K562 (cell line): ENCODE results near the gene GNGT1. TPM values are rescaled to one million over a fixed set of nuclear protein-coding genes. Genes with fewer than 3 reads are reported as not detected.

Experiments used
- PATZ1 ChIP-seq: fragments of 250-450 bp; sonication (Bioruptor Pico); IDR thresholded peaks from 2 replicates; pipeline ENCODE4 v1.5.0; 2020; ENCODE audit warnings: mild to moderate bottlenecking, borderline replicate concordance
- PTTG1 ChIP-seq: fragments of 450-650 bp; IDR thresholded peaks from 2 replicates; pipeline ENCODE4 v1.6.1; 2016; ENCODE audit warnings: low read depth, mild to moderate bottlenecking, missing genetic modification characterization, missing compliant biosample characterization
- polyA plus RNA-seq, 8 experiments: library from polyadenylated mRNA; depleted of rRNA in 4 of 8; stranded (reverse) in 5 of 8; unstranded in 3 of 8; fragments of >200 nt; fragmentation: Nextera tagmentation in 2 of 8; fragmentation: Illumina TruSeq in 1 of 8; extraction: Ambion mirVana in 2 of 8; extraction: Trizol in 1 of 8; gene quantifications; 2 replicates each; pipeline versions ENCODE4 v1.2.1 to v1.2.3, GENCODE V29; 2011 to 2014; ENCODE audit warnings: inconsistent platforms in 1 of 8, missing spikeins in 1 of 8
- total RNA-seq, 7 experiments: library from RNA; depleted of rRNA in 6 of 7; stranded (reverse); fragments of >200 nt in 6 of 7; fragmentation: Illumina TruSeq in 2 of 7; extraction: Trizol in 2 of 7; gene quantifications; 2 replicates each; pipeline versions ENCODE4 v1.2.1 to v1.2.3, GENCODE V29; 2011 to 2021; ENCODE audit warnings: low replicate concordance in 1 of 7
- TF ChIP-seq, protein P1 (sequence below): sonication (generic); formaldehyde crosslinking; IDR thresholded peaks from 2 replicates; pipeline ENCODE4 v1.8.1; 2023; ENCODE audit warnings: mild to moderate bottlenecking, missing genetic modification reagents
- TF ChIP-seq, protein P2 (sequence below): fragments of 450-650 bp; IDR thresholded peaks from 2 replicates; pipeline ENCODE4 v1.6.1; 2017; ENCODE audit warnings: antibody characterized with exemption, mild to moderate bottlenecking

GNGT1 gene
- total and polyA plus RNA-seq, 9 of the 15 experiments (the other 6 are each of a cell fraction or from before 2014, with no cell fraction given) = 0.04 to 0.83 (median 0.51) TPM; not detected in 2

DNA sequence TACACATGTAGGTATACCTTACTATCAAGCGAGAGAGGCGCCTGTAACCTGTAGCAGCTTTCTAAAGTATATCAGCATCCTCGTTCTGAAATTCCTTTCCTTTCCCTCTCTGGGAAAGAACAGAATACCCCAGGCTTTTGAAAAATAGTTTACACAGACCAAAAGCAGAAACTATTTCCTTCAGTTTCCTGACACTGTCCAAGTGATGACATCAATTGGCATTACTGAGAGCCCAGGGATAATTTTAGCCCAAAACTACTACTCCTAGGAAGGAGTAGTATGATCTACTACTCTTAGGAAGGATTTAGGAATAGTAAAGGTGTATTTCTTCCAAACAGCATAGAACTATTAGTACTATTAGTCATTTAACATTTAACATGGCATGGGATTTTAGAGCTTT, 21.2 kb downstream of the GNGT1 start (continued):
- TF ChIP-seq, protein P1, sequence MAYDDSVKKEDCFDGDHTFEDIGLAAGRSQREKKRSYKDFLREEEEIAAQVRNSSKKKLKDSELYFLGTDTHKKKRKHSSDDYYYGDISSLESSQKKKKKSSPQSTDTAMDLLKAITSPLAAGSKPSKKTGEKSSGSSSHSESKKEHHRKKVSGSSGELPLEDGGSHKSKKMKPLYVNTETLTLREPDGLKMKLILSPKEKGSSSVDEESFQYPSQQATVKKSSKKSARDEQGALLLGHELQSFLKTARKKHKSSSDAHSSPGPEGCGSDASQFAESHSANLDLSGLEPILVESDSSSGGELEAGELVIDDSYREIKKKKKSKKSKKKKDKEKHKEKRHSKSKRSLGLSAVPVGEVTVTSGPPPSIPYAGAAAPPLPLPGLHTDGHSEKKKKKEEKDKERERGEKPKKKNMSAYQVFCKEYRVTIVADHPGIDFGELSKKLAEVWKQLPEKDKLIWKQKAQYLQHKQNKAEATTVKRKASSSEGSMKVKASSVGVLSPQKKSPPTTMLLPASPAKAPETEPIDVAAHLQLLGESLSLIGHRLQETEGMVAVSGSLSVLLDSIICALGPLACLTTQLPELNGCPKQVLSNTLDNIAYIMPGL (CRISPR knock-in tag) = no peak
- TF ChIP-seq PATZ1 (CRISPR knock-in tag) (no peak), PTTG1 (no peak)
- TF ChIP-seq, protein P2, sequence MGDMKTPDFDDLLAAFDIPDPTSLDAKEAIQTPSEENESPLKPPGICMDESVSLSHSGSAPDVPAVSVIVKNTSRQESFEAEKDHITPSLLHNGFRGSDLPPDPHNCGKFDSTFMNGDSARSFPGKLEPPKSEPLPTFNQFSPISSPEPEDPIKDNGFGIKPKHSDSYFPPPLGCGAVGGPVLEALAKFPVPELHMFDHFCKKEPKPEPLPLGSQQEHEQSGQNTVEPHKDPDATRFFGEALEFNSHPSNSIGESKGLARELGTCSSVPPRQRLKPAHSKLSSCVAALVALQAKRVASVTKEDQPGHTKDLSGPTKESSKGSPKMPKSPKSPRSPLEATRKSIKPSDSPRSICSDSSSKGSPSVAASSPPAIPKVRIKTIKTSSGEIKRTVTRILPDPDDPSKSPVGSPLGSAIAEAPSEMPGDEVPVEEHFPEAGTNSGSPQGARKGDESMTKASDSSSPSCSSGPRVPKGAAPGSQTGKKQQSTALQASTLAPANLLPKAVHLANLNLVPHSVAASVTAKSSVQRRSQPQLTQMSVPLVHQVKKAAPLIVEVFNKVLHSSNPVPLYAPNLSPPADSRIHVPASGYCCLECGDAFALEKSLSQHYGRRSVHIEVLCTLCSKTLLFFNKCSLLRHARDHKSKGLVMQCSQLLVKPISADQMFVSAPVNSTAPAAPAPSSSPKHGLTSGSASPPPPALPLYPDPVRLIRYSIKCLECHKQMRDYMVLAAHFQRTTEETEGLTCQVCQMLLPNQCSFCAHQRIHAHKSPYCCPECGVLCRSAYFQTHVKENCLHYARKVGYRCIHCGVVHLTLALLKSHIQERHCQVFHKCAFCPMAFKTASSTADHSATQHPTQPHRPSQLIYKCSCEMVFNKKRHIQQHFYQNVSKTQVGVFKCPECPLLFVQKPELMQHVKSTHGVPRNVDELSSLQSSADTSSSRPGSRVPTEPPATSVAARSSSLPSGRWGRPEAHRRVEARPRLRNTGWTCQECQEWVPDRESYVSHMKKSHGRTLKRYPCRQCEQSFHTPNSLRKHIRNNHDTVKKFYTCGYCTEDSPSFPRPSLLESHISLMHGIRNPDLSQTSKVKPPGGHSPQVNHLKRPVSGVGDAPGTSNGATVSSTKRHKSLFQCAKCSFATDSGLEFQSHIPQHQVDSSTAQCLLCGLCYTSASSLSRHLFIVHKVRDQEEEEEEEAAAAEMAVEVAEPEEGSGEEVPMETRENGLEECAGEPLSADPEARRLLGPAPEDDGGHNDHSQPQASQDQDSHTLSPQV = no peak
